Activated naive CD4-positive, alpha-beta T cell treated with anti-CD3 and anti-CD28 coated beads for 36 hours (primary cell): ENCODE results near the gene NPFF. TPM values are rescaled to one million over a fixed set of nuclear protein-coding genes. Genes with fewer than 3 reads are reported as not detected.
A peak's percentile ranks its signal among the peaks of the same experiment; 100 is the strongest.

ENCODE experiments used
- CTCF ChIA-PET: fragments of 350-600 bp; sonication (Branson Sonifier 250); formaldehyde crosslinking; loops from one replicate; lab custom pipeline; 2021; ENCODE audit warnings: antibody characterized with exemption; lab: Charles Lee
- DNase-seq: peaks from one replicate; pipeline ENCODE4 v3.0.0-alpha.2; 2020
- H3K27ac Mint-ChIP-seq: one replicate; pipeline ENCODE4 v1.8.0; 2021; ENCODE audit warnings: mild to moderate bottlenecking, mixed read lengths
- H3K27me3 Mint-ChIP-seq: one replicate; pipeline ENCODE4 v1.8.0; 2021; ENCODE audit warnings: low read depth, mixed read lengths
- H3K36me3 Mint-ChIP-seq: one replicate; pipeline ENCODE4 v1.8.0; 2021; ENCODE audit warnings: low read depth, mixed read lengths
- H3K4me1 Mint-ChIP-seq: one replicate; pipeline ENCODE4 v1.8.0; 2021; ENCODE audit warnings: low read depth, mixed read lengths
- H3K4me3 Mint-ChIP-seq: one replicate; pipeline ENCODE4 v1.8.0; 2021; ENCODE audit warnings: mild to moderate bottlenecking, moderate library complexity, mixed read lengths
- H3K9me3 Mint-ChIP-seq: one replicate; pipeline ENCODE4 v1.8.0; 2021; ENCODE audit warnings: mixed read lengths
- intact Hi-C: fragments of 100-400 bp; cut with micrococcal nuclease; formaldehyde crosslinking; loops from one replicate; pipeline ENCODE4 v1.15.1; 2023
- total RNA-seq, 2 experiments: library from RNA; stranded (reverse); gene quantifications; one replicate each; pipeline ENCODE4 v1.2.3, GENCODE V29; 2021

NPFF gene
- total RNA-seq, 2 experiments from 2014 or later, result not detected

DNA sequence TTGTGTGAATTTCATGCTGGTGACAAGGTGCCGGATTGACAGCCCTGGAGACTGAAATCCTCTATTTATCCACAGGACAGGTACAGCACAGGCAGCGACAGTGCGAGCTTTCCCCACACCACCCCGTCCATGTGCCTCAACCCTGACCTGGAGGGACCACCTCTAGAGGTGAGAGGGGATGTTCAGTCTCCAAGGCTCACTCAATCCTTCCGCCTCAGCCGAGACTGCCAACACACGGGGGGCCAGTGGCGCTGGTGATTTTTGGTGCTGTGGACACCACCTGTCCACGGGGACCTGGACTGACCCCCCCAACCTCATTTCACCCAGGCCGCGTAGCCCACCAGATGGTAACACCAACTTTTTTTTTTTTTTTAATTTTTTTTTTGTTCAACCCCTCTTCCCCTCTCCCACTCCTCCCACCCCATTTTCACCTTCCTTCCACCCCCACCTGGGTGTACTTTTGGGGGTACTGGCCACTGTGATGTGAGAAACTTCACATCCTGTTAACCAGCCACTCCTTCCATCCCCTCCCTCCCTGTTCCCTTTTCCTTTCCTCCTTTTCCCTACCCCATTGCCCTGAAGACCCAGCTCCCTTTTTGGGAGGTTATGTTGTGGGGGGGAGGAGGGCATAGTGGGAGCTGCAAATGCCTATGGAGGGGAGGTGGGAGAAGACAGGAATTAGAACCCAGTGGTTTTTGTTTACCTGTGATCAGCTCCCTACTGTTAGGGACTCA lies 42.4 kb downstream of the NPFF start:
- DNase-seq, result no peak
- Mint-ChIP-seq H3K9me3 (no peaks in the 10 kb centered on the region), H3K4me1 (peaks cover 37% of the 10 kb centered on the region), H3K4me3 (no peak overlapping the region), H3K27ac (peak overlapping the region; percentile 65), H3K27me3 (no peaks in the 10 kb centered on the region), H3K36me3 (peaks cover 79% of the 10 kb centered on the region)
- intact Hi-C loops, result no loop called here
- CTCF ChIA-PET, result interaction anchor here (0.6 to 1.5 kb wide), 5 partner anchors 9 to 112 kb away, joined by 3 to 8 read pairs (median 4); no protein-coding TSS in a partner anchor

DNA sequence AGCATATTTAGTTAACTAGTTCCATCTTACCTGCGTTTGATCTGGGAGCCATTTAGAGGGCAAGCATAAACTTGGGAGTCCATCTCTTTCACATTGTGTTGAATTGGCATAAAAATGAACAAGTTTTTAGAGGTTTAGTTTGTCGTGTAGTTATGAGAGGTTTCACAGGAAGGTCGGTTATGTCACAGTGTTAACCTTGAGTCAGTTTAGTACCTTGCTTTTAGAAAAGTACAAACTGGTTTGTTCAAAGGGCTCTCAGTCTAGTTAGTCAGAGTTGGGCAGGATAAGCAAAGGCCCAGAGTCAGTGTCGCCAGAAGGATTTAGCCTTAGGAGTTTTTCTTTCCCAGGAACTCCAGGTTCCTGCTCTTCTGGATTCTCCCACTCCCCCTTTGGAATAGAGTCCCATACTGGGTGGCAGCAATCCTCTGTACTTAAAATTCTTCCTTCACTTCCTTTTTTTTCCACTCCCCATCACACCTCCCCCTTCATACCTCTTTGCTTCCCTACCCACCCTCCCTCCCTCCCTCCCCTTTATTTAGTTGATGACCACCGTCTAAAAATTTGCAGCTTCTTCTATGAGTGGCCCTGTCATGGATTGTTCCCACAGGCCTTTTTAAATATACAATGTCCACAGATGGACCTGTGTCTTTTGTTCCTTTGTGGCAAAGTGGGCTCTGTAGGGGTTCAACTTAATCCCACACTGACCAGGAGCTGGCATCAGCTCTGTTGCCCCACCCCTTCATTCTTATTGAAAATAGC lies 43.3 kb downstream of the NPFF start:
- peak overlapping the region; percentile 11 for H3K27ac Mint-ChIP-seq
- intact Hi-C loops, result no loop called here
- CTCF ChIA-PET, result interaction anchor here (1.0 to 1.5 kb wide), 4 partner anchors 10 to 112 kb away, joined by 3 to 8 read pairs (median 4); no protein-coding TSS in a partner anchor
- H3K4me1 Mint-ChIP-seq, result peaks cover 42% of the 10 kb centered on the region
- no peaks in the 10 kb centered on the region for H3K27me3 Mint-ChIP-seq
- no peaks in the 10 kb centered on the region for H3K9me3 Mint-ChIP-seq
- peaks cover 85% of the 10 kb centered on the region for H3K36me3 Mint-ChIP-seq
- DNase-seq, result no peak
- no peak overlapping the region for H3K4me3 Mint-ChIP-seq

DNA sequence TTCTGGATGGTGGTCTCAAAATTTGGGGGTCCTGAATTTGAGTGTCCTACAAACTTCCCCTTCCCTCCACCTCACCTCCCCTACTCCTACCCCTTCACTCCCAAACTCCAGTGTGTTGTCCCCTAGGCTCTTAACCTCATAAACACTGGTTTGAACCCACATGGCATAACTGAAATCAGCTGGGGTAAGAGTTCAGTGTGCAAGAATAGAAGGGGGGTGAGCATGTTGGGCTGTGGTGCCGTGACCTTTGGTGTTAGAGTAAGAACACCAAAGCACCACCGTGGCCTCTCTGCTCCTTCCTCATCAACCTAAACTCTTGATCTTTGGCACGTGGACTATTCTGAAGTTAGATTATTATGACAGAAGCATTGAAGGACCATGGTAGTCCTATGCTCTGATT lies 44.3 kb downstream of the NPFF start:
- no peak for DNase-seq
- H3K9me3 Mint-ChIP-seq, result no peaks in the 10 kb centered on the region
- CTCF ChIA-PET, result no interaction called here
- peak overlapping the region; percentile 43 for H3K27ac Mint-ChIP-seq
- no peaks in the 10 kb centered on the region for H3K27me3 Mint-ChIP-seq
- H3K4me1 Mint-ChIP-seq, result peaks cover 45% of the 10 kb centered on the region
- H3K4me3 Mint-ChIP-seq, result no peak overlapping the region
- intact Hi-C loops, result no loop called here
- H3K36me3 Mint-ChIP-seq, result peaks cover 85% of the 10 kb centered on the region

DNA sequence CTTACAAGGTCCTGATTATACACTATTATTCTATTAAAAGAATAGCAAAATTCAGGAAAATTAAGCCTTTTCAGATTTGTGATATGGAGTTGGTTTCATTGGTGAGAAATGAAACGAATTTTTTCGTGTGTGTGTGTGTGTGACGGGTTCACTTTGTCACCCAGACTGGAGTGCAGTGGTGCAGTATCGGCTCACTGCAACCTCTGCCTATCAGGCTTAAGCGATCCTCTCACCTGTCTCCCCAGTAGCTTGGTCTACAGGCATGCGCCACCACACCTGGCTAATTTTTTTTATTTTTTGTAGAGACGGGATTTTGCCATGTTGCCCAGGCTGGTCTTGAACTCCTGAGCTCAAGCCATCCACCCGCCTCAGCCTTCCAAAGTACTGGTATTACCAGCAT lies 45.7 kb downstream of the NPFF start:
- H3K4me3 Mint-ChIP-seq, result no peak overlapping the region
- no peak for DNase-seq
- H3K27me3 Mint-ChIP-seq, result no peaks in the 10 kb centered on the region
- H3K4me1 Mint-ChIP-seq, result peaks cover 47% of the 10 kb centered on the region
- peaks cover 81% of the 10 kb centered on the region for H3K36me3 Mint-ChIP-seq
- CTCF ChIA-PET, result interaction anchor here (0.6 to 1.7 kb wide), 3 partner anchors 14 to 21 kb away, joined by 3 to 6 read pairs (median 5); no protein-coding TSS in a partner anchor
- H3K9me3 Mint-ChIP-seq, result no peaks in the 10 kb centered on the region
- intact Hi-C loops, result no loop called here
- no peak overlapping the region for H3K27ac Mint-ChIP-seq

DNA sequence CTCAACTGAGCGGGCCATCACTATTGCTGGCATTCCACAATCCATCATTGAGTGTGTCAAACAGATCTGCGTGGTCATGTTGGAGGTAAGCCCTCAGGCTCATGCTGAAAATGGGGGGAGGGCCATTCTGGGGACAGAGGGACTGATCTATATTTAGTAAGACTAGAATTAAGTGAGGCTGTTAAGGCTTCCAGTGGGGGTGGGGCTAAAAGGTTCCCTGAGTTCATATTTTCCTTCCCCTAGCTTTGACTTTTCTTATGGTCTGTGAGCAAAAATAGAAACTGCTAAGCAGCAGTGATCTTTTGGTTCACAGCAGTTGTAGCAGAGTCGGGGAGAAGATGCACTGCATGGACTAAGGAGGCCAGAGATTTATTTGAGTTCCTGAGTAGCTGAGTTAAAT lies 46.2 kb downstream of the NPFF start:
- no peaks in the 10 kb centered on the region for H3K9me3 Mint-ChIP-seq
- intact Hi-C loops, result no loop called here
- H3K4me3 Mint-ChIP-seq, result no peak overlapping the region
- no peaks in the 10 kb centered on the region for H3K27me3 Mint-ChIP-seq
- peaks cover 79% of the 10 kb centered on the region for H3K36me3 Mint-ChIP-seq
- H3K4me1 Mint-ChIP-seq, result peaks cover 49% of the 10 kb centered on the region
- DNase-seq, result no peak
- H3K27ac Mint-ChIP-seq, result peak overlapping the region; percentile 21
- CTCF ChIA-PET, result interaction anchor here (0.7 to 1.7 kb wide), 2 partner anchors 13 to 15 kb away, joined by 3 to 5 read pairs; no protein-coding TSS in a partner anchor

DNA sequence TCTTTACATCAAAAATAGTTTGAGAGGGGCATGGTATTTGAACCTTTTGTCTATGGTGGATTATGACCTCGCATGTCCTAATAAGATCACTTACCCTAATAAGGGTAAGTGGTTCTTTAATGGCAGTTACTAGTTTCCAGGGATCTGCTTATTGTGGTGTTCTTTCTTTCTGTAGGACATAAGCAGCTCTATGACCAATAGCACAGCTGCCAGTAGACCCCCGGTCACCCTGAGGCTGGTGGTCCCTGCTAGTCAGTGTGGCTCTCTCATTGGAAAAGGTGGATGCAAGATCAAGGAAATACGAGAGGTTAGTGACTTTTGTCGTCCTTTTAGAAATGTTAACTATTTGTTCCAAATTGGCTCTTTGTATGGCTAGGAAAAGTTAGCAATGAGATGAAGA lies 48.2 kb downstream of the NPFF start:
- H3K36me3 Mint-ChIP-seq, result peaks cover 81% of the 10 kb centered on the region
- no peaks in the 10 kb centered on the region for H3K27me3 Mint-ChIP-seq
- no peak overlapping the region for H3K27ac Mint-ChIP-seq
- H3K9me3 Mint-ChIP-seq, result no peaks in the 10 kb centered on the region
- CTCF ChIA-PET, result interaction anchor here (1.1 to 1.2 kb wide), 2 partner anchors 18 to 50 kb away, joined by 3 read pairs; no protein-coding TSS in a partner anchor
- DNase-seq, result no peak
- no peak overlapping the region for H3K4me3 Mint-ChIP-seq
- intact Hi-C loops, result loop anchor here (10.0 kb wide), 1 partner anchor 424 kb away; no protein-coding TSS in a partner anchor
- peaks cover 62% of the 10 kb centered on the region for H3K4me1 Mint-ChIP-seq

Other genes with a start within 250 kb of the NPFF start
- 10 to 100 TPM; 53.3 to 54.2 TPM for gene ESPL1, start 239.2 kb downstream of the NPFF start, total RNA-seq
- gene PFDN5, start 211.9 kb downstream of the NPFF start, total RNA-seq, result 100 to 1,000 TPM; 376 to 383 TPM
- gene MYG1, start 207.8 kb downstream of the NPFF start, total RNA-seq, result 10 to 100 TPM; 59.6 to 68.4 TPM
- 10 to 100 TPM; 81.0 to 83.4 TPM for gene AAAS, start 185.9 kb downstream of the NPFF start, total RNA-seq
- gene SP7, start 171.1 kb downstream of the NPFF start, total RNA-seq, result not detected
- gene SP1, start 127.3 kb downstream of the NPFF start, total RNA-seq, result 10 to 100 TPM; 87.6 to 91.9 TPM
- not detected for gene AMHR2, start 83.6 kb downstream of the NPFF start, total RNA-seq
- 100 to 1,000 TPM; 207 to 216 TPM for gene PRR13, start 65.8 kb downstream of the NPFF start, total RNA-seq
- 1,000 to 10,000 TPM; 1,085 to 1,132 TPM for gene PCBP2, start 55.4 kb downstream of the NPFF start, total RNA-seq
- 1 to 10 TPM; 6.0 to 8.2 TPM for gene MAP3K12, start 8.0 kb downstream of the NPFF start, total RNA-seq
- gene TARBP2, start 6.2 kb downstream of the NPFF start, total RNA-seq, result 10 to 100 TPM; 25.0 to 26.8 TPM
- gene ATF7, start 118.9 kb upstream of the NPFF start, total RNA-seq, result 10 to 100 TPM; 19.7 to 19.8 TPM
- 100 to 1,000 TPM; 443 to 466 TPM for gene ATP5MC2, start 168.6 kb upstream of the NPFF start, total RNA-seq
- gene CALCOCO1, start 220.0 kb upstream of the NPFF start, total RNA-seq, result 1 to 10 TPM; 8.1 to 8.3 TPM
- gene CISTR, start 244.5 kb upstream of the NPFF start, total RNA-seq, result not detected